Naive B cell (primary cell): ENCODE data around the gene ZNF784. TPM values are rescaled to one million over a fixed set of nuclear protein-coding genes. Genes with fewer than 3 reads are reported as not detected.

Experiments used
- ATAC-seq, 2 donors: fragments of 150-1000 bp; cut with Tn5 transposase; 2 replicates each; pipeline ENCODE4 v1.10.0; 2021; ENCODE audit warnings: low read depth in 2 of 2, mild to moderate bottlenecking in 2 of 2, moderate library complexity in 2 of 2
- DNase-seq: peaks from one replicate; pipeline ENCODE4 v3.0.0; 2022
- H3K27ac Mint-ChIP-seq, 6 donors: one replicate each; pipeline ENCODE4 v1.8.0; 2020 to 2022; ENCODE audit warnings: mild to moderate bottlenecking in 6 of 6, mixed read lengths in 6 of 6, moderate library complexity in 5 of 6, inconsistent platforms in 2 of 6
- H3K27me3 Mint-ChIP-seq, 3 donors: one replicate each; pipeline ENCODE4 v1.8.0; 2021 to 2022; ENCODE audit warnings: mixed read lengths in 3 of 3, mild to moderate bottlenecking in 1 of 3
- H3K36me3 Mint-ChIP-seq, 2 donors: one replicate each; pipeline ENCODE4 v1.8.0; 2020 to 2022; ENCODE audit warnings: mixed read lengths in 2 of 2, inconsistent platforms in 1 of 2, mild to moderate bottlenecking in 1 of 2
- H3K4me1 Mint-ChIP-seq, 3 donors: one replicate each; pipeline ENCODE4 v1.8.0; 2020 to 2022; ENCODE audit warnings: mixed read lengths in 3 of 3, inconsistent platforms in 1 of 3, mild to moderate bottlenecking in 1 of 3, moderate library complexity in 1 of 3
- H3K4me3 Mint-ChIP-seq, 8 donors: one replicate each; pipeline ENCODE4 v1.8.0; 2020 to 2022; ENCODE audit warnings: mild to moderate bottlenecking in 8 of 8, mixed read lengths in 8 of 8, moderate library complexity in 8 of 8, inconsistent platforms in 2 of 8
- H3K9me3 Mint-ChIP-seq, 7 donors: one replicate each; pipeline ENCODE4 v1.8.0; 2020 to 2022; ENCODE audit warnings: mixed read lengths in 7 of 7, mild to moderate bottlenecking in 5 of 7, inconsistent platforms in 2 of 7, moderate library complexity in 1 of 7
- polyA plus RNA-seq, 6 donors: library from polyadenylated mRNA; unstranded; fragments of 300-500 nt; fragmentation: Illumina TruSeq; gene quantifications; one replicate each; pipeline ENCODE4 v1.2.3, GENCODE V29; 2021; ENCODE audit warnings: low read depth in 6 of 6

The ZNF784 gene
- polyA plus RNA-seq, 6 donors from 2014 or later = 0.95 to 3.5 (median 2.7) TPM; not detected in 1

- H3K9me3 Mint-ChIP-seq = no peaks in the 10 kb centered on the region
- H3K4me1 Mint-ChIP-seq = peaks cover 71 to 81% (median 77%) of the 10 kb centered on the region in 3 donors
- ATAC-seq = no peak
- no peaks in the 10 kb centered on the region for H3K27me3 Mint-ChIP-seq
- DNase-seq = no peak
- peaks cover 4 to 14% of the 10 kb centered on the region in 2 donors for H3K36me3 Mint-ChIP-seq
- H3K4me3 Mint-ChIP-seq = peak overlapping the region in 1 of 8 donors; percentile 44
- H3K27ac Mint-ChIP-seq = no peak overlapping the region
Observed at GRCh38 chr19:55609326-55609725, 15.0 kb downstream of the ZNF784 start.

DNA sequence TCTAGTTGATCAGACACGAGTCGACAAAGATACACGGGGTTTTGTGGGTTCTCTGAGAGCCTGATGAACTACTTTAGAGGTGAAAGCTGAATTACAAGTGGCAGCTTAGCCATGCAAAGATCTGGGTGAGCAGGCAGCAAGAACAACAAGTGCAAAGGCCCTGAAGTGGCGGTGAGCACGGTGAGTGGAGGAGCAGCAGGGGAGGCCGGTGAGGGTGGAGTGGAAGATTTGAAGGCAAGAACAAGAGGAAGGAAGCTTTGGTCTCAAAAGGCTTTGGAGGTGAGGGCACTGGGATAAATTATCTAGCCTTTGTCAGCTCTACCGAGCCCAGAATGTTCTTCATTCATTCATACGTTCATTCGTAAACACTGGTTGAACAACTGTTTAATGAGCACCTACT, 17.5 kb downstream of the ZNF784 start:
- H3K27ac Mint-ChIP-seq = peak overlapping the region in 4 of 6 donors; percentile 24 to 99 (median 96)
- peaks cover 4 to 14% of the 10 kb centered on the region in 2 donors for H3K36me3 Mint-ChIP-seq
- peaks cover 0 to 2% (median 0%) of the 10 kb centered on the region in 7 donors for H3K9me3 Mint-ChIP-seq
- H3K4me1 Mint-ChIP-seq = peaks cover 59 to 83% (median 75%) of the 10 kb centered on the region in 3 donors
- ATAC-seq (no peak), DNase-seq (no peak)
- no peaks in the 10 kb centered on the region for H3K27me3 Mint-ChIP-seq
- H3K4me3 Mint-ChIP-seq = peak overlapping the region in 6 of 8 donors; percentile 48 to 98 (median 92)

GRCh38 chr19:55606471-55606787, 17.9 kb downstream of the ZNF784 start:
- ATAC-seq (no peak), DNase-seq (no peak)
- peaks cover 55 to 82% (median 75%) of the 10 kb centered on the region in 3 donors for H3K4me1 Mint-ChIP-seq
- peak overlapping the region; percentile 85 to 99 (median 97) for H3K27ac Mint-ChIP-seq
- peak overlapping the region; percentile 86 to 98 (median 95) for H3K4me3 Mint-ChIP-seq
- no peaks in the 10 kb centered on the region for H3K27me3 Mint-ChIP-seq
- H3K36me3 Mint-ChIP-seq = peaks cover 4 to 14% of the 10 kb centered on the region in 2 donors
- peaks cover 0 to 2% (median 0%) of the 10 kb centered on the region in 7 donors for H3K9me3 Mint-ChIP-seq

DNA sequence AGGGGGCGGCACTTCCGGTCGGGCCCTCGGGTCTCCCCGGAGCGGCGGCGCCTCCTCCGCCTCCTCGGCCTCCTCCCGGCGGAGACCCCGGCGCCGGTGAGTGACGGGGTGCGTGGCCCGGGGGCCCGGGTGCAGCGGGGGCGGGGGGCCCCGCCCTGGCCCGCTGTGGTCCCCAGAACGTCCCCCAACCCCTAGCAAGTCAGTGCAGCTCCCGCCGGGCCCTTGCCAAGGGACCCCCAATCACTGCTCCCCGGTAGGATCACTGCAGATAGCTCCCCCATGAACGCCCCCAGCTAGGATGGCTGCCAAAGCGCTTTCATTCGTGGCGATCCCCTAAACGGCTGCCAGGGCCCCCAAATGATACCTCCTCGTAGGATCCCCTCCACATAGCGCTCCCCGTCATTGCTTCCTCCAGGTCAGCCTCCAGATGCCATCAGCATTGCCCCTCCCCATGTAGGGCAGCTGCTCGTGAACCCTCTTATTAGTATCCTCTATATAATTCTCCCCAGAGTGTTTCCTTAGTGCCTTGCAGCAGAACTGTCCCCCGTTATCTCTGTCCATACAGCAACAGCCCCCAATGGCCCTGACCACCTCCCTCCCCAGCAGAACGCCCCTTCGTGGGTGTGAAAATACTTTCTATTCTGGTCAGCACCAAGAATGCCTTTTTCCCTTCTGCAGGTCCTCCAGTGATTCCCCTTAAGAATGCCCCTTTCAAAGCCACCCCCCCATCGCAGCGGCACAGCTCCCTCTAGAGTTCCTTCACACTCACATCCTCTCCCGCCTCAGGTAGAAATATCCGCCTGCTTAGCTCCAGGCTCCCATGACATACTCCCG, 18.5 kb downstream of the ZNF784 start, which contains the start of gene ZNF865:
ZNF865 (plus strand) TSS at position 11 of the 834 bp plus-strand sequence. CDS start 7,972 bp downstream, outside the sequence.
- Mint-ChIP-seq H3K27ac (peak within 1 kb of the TSS; percentile 95 to 99 (median 98)), H3K4me1 (peaks cover 53 to 81% (median 75%) of the 10 kb centered on the region in 3 donors), H3K4me3 (peak within 1 kb of the TSS; percentile 86 to 98 (median 95)), H3K27me3 (no peaks in the 10 kb centered on the region), H3K36me3 (peaks cover 4 to 14% of the 10 kb centered on the region in 2 donors), H3K9me3 (peaks cover 0 to 2% (median 0%) of the 10 kb centered on the region in 7 donors)
- DNase-seq (peak; percentile 66), ATAC-seq (peak; percentile 44 to 45)

- Mint-ChIP-seq H3K27ac (peak overlapping the region; percentile 95 to 98 (median 97)), H3K36me3 (peaks cover 4 to 14% of the 10 kb centered on the region in 2 donors), H3K27me3 (no peaks in the 10 kb centered on the region), H3K9me3 (peaks cover 0 to 2% (median 0%) of the 10 kb centered on the region in 7 donors), H3K4me3 (peak overlapping the region; percentile 86 to 95 (median 90)), H3K4me1 (peaks cover 50 to 75% (median 71%) of the 10 kb centered on the region in 3 donors)
- DNase-seq (peak; percentile 94), ATAC-seq (peak; percentile 71 to 74)
Observed at GRCh38 chr19:55605207-55605636, 19.1 kb downstream of the ZNF784 start.

DNA sequence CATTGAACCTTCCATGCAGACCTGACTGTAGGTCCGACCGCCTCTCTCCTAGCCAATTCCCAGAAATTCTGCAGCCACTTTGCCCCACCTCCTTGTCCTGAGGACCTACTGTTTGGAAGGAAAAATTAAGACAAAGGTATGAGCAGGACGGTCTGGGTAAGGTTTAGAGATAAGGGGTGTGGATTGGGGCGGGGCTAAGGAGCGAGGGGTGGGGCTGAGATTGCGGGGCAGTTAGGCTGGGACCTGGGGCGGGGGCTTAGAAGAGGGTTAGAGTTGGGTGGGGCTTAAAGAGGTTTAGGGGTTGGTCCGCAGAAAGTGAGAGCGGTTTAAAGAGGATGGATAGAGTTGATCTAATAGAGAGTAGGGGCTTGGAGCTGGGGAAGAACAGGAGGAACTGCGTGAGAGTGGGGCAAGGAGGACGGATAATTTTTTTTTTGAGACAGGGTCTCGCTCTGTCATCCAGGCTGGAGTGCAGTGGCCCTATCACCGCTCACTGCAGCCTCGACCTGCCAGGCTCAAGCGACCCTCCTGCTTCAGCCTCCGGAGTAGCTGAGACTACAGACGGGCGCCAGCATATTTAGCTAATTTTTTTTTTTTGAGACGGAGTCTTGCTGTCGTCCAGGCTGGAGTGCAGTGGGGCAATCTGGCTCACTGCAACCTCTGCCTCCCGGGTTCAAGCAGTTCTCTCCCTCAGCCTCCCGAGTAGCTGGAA, 20.6 kb downstream of the ZNF784 start:
- Mint-ChIP-seq H3K36me3 (peaks cover 0 to 7% of the 10 kb centered on the region in 2 donors), H3K27me3 (no peaks in the 10 kb centered on the region), H3K4me3 (peak overlapping the region; percentile 55 to 95 (median 76)), H3K4me1 (peaks cover 43 to 64% (median 63%) of the 10 kb centered on the region in 3 donors), H3K27ac (peak overlapping the region in 4 of 6 donors; percentile 22 to 98 (median 96)), H3K9me3 (peaks cover 0 to 3% (median 0%) of the 10 kb centered on the region in 7 donors)
- DNase-seq = no peak
- ATAC-seq = no peak

GRCh38 chr19:55603115-55603514, 21.3 kb downstream of the ZNF784 start:
- Mint-ChIP-seq H3K4me1 (peaks cover 42 to 61% (median 60%) of the 10 kb centered on the region in 3 donors), H3K4me3 (peak overlapping the region in 5 of 8 donors; percentile 36 to 95 (median 65)), H3K36me3 (peaks cover 0 to 5% of the 10 kb centered on the region in 2 donors), H3K27ac (peak overlapping the region in 2 of 6 donors; percentile 17 to 29), H3K27me3 (no peaks in the 10 kb centered on the region), H3K9me3 (peaks cover 0 to 5% (median 0%) of the 10 kb centered on the region in 7 donors)
- ATAC-seq (no peak), DNase-seq (no peak)

DNA sequence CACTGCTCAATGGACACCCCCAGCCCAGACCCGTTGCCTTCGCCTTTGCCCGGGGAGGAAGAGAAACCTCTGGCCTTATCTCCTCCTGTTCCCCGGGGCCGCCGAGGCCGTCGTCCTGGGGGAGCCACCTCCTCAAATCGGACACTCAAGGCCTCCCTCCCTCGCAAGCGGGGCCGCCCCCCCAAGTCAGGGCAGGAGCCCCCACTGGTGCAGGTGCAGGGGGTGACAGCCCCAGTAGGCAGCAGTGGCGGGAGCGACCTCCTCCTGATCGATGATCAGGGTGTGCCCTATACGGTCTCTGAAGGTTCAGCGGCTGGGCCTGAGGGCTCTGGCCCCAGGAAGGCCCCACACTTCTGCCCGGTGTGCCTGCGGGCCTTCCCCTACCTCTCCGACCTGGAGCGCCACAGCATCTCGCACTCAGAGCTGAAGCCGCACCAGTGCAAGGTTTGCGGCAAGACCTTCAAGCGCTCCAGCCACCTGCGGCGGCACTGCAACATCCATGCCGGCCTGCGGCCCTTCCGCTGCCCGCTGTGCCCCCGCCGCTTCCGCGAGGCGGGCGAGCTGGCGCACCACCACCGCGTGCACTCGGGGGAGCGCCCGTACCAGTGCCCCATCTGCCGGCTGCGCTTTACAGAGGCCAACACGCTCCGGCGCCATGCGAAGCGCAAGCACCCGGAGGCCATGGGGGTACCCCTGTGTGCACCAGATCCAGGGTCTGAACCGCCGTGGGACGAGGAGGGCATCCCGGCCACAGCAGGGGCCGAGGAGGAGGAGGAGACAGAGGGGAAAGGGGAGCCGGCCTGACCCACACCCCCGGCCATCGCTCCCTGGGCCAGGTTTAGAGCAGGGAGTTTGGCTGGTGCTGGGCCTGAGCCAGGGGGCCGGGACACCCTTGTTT, 22.0 kb downstream of the ZNF784 start:
- H3K4me3 Mint-ChIP-seq = peak overlapping the region in 5 of 8 donors; percentile 70 to 92 (median 90)
- peaks cover 37 to 57% (median 55%) of the 10 kb centered on the region in 3 donors for H3K4me1 Mint-ChIP-seq
- ATAC-seq (no peak), DNase-seq (no peak)
- H3K27me3 Mint-ChIP-seq = no peaks in the 10 kb centered on the region
- peak overlapping the region in 2 of 6 donors; percentile 67 to 76 for H3K27ac Mint-ChIP-seq
- H3K9me3 Mint-ChIP-seq = peaks cover 0 to 5% (median 0%) of the 10 kb centered on the region in 7 donors
- H3K36me3 Mint-ChIP-seq = peaks cover 0 to under 1% of the 10 kb centered on the region in 2 donors

- peaks cover 9 to 13% of the 10 kb centered on the region in 2 donors for H3K36me3 Mint-ChIP-seq
- H3K9me3 Mint-ChIP-seq = peaks cover 0 to 5% (median 0%) of the 10 kb centered on the region in 7 donors
- no peak for ATAC-seq
- H3K4me1 Mint-ChIP-seq = peaks cover 27 to 47% (median 44%) of the 10 kb centered on the region in 3 donors
- no peaks in the 10 kb centered on the region for H3K27me3 Mint-ChIP-seq
- H3K27ac Mint-ChIP-seq = peak overlapping the region in 3 of 6 donors; percentile 69 to 96 (median 91)
- DNase-seq = no peak
- peak overlapping the region; percentile 70 to 97 (median 90) for H3K4me3 Mint-ChIP-seq
Observed at GRCh38 chr19:55601084-55601483, 23.3 kb downstream of the ZNF784 start.

DNA sequence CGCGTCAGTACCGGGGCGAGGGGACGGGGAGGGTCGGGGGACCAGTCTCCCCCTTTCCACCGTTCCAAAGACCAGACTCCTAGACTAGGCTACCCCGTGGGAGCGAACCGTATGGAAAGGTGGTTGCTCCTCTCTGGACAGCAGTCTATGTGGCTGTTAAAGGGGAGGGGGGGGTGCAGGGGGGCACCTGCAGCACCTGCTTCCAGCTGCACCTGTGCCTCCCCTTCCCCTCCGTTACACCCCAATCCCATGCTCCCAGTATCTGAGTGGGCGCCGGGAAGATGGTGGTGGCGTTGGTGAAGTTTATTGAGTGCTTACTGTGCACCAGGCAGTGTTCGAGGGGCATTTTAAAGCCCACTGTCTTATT, 23.7 kb downstream of the ZNF784 start:
- ATAC-seq = no peak
- H3K9me3 Mint-ChIP-seq = peaks cover 0 to 8% (median 0%) of the 10 kb centered on the region in 7 donors
- H3K4me3 Mint-ChIP-seq = peak overlapping the region; percentile 70 to 97 (median 90)
- peaks cover 12 to 18% of the 10 kb centered on the region in 2 donors for H3K36me3 Mint-ChIP-seq
- DNase-seq = no peak
- H3K27ac Mint-ChIP-seq = peak overlapping the region in 2 of 6 donors; percentile 69 to 96
- no peaks in the 10 kb centered on the region for H3K27me3 Mint-ChIP-seq
- peaks cover 23 to 43% (median 39%) of the 10 kb centered on the region in 3 donors for H3K4me1 Mint-ChIP-seq

DNA sequence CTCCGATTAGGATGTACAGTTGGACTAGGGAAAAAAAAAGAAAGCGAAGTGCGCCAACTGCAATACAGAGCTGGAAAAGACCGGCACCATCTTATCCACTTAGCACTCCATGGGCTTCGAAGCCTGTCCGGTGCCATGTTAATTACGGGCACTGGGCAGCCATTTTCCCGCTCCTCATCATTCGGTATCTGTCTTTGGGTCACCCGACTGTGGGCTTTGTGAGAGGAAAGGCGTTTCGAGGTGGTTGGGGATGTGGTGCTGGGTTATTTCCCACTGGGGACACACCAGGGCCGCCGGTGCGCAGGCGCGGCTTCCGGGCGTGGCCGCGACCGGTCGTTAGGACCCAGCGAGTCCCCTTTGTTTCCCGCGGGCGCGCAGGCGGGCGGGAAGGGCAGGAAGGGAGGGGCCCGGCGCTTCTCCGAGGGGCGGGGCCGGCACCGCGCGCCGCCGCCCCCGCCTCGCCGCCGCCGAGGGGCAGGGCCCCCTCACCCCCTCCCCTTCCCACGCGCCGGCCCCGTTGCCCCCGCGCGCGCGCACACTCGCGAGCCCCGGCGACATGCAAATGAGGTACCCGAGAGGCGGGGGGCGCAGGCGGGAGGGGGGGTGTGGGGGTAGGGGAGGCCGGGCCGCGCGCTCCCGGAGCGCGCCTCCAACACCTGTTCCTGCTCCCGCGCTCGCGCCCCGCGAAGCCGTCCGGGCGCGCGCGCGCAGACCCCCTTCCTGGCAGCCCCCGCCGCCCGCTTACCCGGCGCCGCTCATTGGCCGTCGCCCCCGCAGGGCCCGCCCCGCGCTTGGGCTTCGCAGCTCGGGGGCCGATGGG, 24.3 kb downstream of the ZNF784 start, which contains the start of gene ZNF524:
ZNF524 (plus strand) TSS at position 447 of the 820 bp plus-strand sequence. CDS start 1,825 bp downstream, outside the sequence.
- H3K27ac Mint-ChIP-seq = peak within 1 kb of the TSS; percentile 96 to 99 (median 99)
- H3K36me3 Mint-ChIP-seq = peaks cover 18 to 24% of the 10 kb centered on the region in 2 donors
- peaks cover 0 to 10% (median 0%) of the 10 kb centered on the region in 7 donors for H3K9me3 Mint-ChIP-seq

More for the DNA sequence above, 24.3 kb downstream of the ZNF784 start, which contains the start of gene ZNF524:
- Mint-ChIP-seq H3K4me1 (peaks cover 23 to 47% (median 39%) of the 10 kb centered on the region in 3 donors), H3K27me3 (no peaks in the 10 kb centered on the region), H3K4me3 (peak within 1 kb of the TSS; percentile 90 to 100 (median 98))
- DNase-seq (peak; percentile 91), ATAC-seq (peak; percentile 64 to 68)
